ENCODE results near the gene DPAGT1. TPM values are rescaled to one million over a fixed set of nuclear protein-coding genes. Genes with fewer than 3 reads are reported as not detected.

Gene DPAGT1
- total and polyA plus RNA-seq, 3 donors from 2014 or later = 24.6 to 35.5 (median 29.4) TPM

DNA sequence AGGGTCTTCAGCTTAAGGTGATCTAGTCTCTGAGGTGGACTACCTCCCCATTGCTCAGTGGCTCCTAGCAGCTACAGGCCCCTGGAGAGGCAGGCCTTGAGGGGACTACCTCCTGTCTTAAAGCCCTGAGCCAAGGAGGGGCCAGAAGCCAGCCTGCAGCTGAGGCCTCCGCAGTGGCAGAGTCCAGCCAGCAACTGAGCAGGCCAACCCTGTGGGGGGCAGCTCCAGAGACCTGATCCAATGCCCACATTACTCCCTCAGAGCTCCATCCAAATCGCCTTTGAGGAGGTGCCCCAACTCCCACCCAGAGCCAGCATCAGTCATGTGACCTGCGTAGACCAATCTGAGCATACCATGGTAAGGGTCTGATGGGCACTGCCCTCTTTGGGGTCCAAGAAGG is 8.2 kb upstream of the DPAGT1 start:
- Histone ChIP-seq H3K4me3 (no peak overlapping the region), H3K36me3 (ENCODE audit: low read depth, missing control alignments) (no peaks in the 10 kb centered on the region), H3K4me1 (peaks cover 12% of the 10 kb centered on the region), H3K9me3 (no peaks in the 10 kb centered on the region), H3K27me3 (no peaks in the 10 kb centered on the region), H3K27ac (no peak overlapping the region)
- DNase-seq = no peak
- TF ChIP-seq POLR2A (IDR thresholded peaks at IDR 0.05) = no peak
- TF ChIP-seq, protein P1, sequence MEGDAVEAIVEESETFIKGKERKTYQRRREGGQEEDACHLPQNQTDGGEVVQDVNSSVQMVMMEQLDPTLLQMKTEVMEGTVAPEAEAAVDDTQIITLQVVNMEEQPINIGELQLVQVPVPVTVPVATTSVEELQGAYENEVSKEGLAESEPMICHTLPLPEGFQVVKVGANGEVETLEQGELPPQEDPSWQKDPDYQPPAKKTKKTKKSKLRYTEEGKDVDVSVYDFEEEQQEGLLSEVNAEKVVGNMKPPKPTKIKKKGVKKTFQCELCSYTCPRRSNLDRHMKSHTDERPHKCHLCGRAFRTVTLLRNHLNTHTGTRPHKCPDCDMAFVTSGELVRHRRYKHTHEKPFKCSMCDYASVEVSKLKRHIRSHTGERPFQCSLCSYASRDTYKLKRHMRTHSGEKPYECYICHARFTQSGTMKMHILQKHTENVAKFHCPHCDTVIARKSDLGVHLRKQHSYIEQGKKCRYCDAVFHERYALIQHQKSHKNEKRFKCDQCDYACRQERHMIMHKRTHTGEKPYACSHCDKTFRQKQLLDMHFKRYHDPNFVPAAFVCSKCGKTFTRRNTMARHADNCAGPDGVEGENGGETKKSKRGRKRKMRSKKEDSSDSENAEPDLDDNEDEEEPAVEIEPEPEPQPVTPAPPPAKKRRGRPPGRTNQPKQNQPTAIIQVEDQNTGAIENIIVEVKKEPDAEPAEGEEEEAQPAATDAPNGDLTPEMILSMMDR (IDR thresholded peaks at IDR 0.05) = no peak
- WGBS, 2 donors = 95 to 100% methylated on average over 1 to 3 of the region's 3 CpGs
- intact Hi-C loops (cut with DNase I; ENCODE audit: low total_unique reads) = no loop called here

DNA sequence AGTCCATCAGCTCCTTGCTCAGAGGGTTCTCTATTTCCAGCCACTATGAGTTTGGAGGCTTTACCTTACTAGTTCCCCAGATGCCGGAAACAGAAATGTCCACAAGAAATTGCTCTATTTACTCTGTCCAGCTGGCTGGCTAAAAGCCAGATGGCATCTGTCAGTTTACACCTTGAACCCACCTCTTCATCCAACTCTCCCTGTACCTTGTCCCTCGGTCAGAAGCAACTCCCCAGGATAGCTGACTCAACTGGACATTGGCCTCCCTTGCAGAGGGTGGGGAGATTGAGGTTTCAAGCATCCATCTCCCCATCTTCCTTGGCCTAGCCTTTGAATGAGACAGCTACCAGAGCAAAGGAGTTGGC is 7.2 kb upstream of the DPAGT1 start:
- no peak overlapping the region for H3K4me3 ChIP-seq
- 92 to 98% methylated on average over 2 of the region's 2 CpGs for WGBS, 2 donors
- H3K27ac ChIP-seq = no peak overlapping the region
- H3K9me3 ChIP-seq = no peaks in the 10 kb centered on the region
- DNase-seq = no peak
- TF ChIP-seq, protein P1 (IDR thresholded peaks at IDR 0.05) = no peak
- TF ChIP-seq POLR2A (IDR thresholded peaks at IDR 0.05) = no peak
- peaks cover 13% of the 10 kb centered on the region for H3K4me1 ChIP-seq
- intact Hi-C loops (cut with DNase I; ENCODE audit: low total_unique reads) = no loop called here
- H3K27me3 ChIP-seq = no peaks in the 10 kb centered on the region
- no peaks in the 10 kb centered on the region for H3K36me3 ChIP-seq (ENCODE audit: low read depth, missing control alignments)

DNA sequence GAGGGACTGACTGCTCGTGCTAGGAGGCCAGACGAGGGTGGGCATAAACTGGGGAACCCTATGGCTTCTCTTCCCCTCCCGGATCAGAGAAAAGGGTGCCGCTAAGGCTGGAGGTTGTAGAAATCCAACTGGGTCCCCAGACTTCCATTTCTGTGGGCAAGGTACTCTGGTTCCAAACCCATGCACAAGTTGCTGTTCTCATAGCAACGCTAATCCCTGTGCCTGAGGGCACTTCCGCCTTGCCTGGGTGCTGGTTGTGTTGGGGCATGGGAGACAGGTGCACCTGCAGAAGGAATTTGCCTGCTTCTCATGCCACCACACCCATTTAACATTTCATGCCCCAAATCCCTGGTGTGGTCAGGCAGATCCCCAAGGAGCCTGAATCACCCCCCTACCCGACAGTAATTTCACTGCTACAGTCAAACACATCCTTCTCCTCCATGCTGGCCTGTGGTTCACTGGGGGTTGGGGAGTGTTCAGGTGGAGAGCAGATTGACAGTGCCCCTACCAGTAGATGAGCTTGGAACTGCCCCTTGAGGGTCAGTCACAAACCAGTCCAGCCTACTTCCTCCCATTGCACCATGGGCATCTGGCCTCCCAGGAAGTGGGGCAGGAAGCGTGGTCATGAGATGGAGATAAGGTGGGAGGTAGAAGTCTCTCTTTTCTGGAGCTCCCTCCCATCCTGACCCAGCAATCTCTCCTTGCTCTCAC is 6.6 kb upstream of the DPAGT1 start:
- Histone ChIP-seq H3K27me3 (no peaks in the 10 kb centered on the region), H3K4me1 (peaks cover 19% of the 10 kb centered on the region), H3K9me3 (no peaks in the 10 kb centered on the region), H3K4me3 (peak overlapping the region; percentile 84 to 89), H3K36me3 (ENCODE audit: low read depth, missing control alignments) (no peaks in the 10 kb centered on the region), H3K27ac (no peak overlapping the region)
- no peak for DNase-seq
- TF ChIP-seq POLR2A (IDR thresholded peaks at IDR 0.05) = no peak
- TF ChIP-seq, protein P1 (IDR thresholded peaks at IDR 0.05) = no peak
- intact Hi-C loops (cut with DNase I; ENCODE audit: low total_unique reads) = no loop called here
- 26 to 27% methylated on average over 7 to 8 of the region's 8 CpGs for WGBS, 2 donors

DNA sequence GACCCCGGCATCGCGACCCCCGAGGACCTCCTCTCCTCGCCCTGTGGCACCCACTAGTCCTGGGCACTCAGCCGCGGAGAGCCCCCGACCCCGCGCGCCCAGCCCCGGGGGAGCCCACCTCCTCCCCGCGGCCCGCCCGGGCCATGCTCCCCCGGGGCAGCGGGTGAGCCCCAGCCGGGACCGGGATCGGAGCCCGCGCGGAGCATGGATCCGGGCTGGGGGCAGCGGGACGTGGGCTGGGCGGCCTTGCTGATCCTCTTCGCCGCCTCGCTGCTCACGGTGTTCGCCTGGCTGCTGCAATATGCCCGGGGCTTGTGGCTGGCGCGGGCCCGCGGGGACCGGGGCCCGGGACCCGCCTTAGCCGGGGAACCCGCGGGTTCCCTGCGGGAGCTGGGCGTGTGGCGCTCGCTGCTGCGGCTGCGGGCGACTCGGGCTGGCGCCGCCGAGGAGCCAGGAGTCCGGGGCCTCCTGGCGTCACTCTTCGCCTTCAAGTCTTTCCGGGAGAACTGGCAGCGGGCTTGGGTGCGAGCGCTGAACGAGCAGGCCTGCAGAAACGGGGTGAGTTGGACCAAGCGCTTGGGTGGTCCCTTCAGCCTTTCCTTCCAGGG is 6.0 kb upstream of the DPAGT1 start:
- Histone ChIP-seq H3K9me3 (no peaks in the 10 kb centered on the region), H3K4me3 (peak overlapping the region; percentile 84 to 89), H3K36me3 (ENCODE audit: low read depth, missing control alignments) (no peaks in the 10 kb centered on the region), H3K4me1 (peaks cover 25% of the 10 kb centered on the region), H3K27ac (peak overlapping the region; percentile 33 to 53), H3K27me3 (no peaks in the 10 kb centered on the region)
- 1% methylated on average over 36 of the region's 65 CpGs; no CpG with 5 or more reads in 1 of the 2 donors for WGBS, 2 donors
- no peak for TF ChIP-seq POLR2A (IDR thresholded peaks at IDR 0.05)
- TF ChIP-seq, protein P1 (IDR thresholded peaks at IDR 0.05) = no peak
- no peak for DNase-seq
- intact Hi-C loops (cut with DNase I; ENCODE audit: low total_unique reads) = no loop called here
